GM13976 (cell line): ENCODE data around the gene LSM4.
"Not testable (repeated sequence)": the region's sequence is repeated elsewhere in the genome, so short reads cannot be mapped to it uniquely, and the experiment has no call there.

Experiments
- DNase-seq: peaks from one replicate; pipeline ENCODE4 v3.0.0; 2012; ENCODE audit warnings: low spot score
- in situ Hi-C: fragments of 300-500 bp; cut with MboI; formaldehyde crosslinking; loops from one replicate; pipeline ENCODE4 v1.12.0; 2022; ENCODE audit warnings: low sequenced_read_pairs, mixed read lengths, inconsistent platforms; ENCODE audit not compliant: unreplicated experiment
- TF ChIP-seq, protein P1 (sequence below): IDR thresholded peaks from 2 replicates; pipeline ENCODE4 v1.5.1; 2012; ENCODE audit warnings: borderline replicate concordance, mild to moderate bottlenecking; ENCODE audit not compliant: insufficient read depth; ENCODE audit errors: extremely low read depth, missing control alignments, control extremely low read depth

The LSM4 gene

DNA sequence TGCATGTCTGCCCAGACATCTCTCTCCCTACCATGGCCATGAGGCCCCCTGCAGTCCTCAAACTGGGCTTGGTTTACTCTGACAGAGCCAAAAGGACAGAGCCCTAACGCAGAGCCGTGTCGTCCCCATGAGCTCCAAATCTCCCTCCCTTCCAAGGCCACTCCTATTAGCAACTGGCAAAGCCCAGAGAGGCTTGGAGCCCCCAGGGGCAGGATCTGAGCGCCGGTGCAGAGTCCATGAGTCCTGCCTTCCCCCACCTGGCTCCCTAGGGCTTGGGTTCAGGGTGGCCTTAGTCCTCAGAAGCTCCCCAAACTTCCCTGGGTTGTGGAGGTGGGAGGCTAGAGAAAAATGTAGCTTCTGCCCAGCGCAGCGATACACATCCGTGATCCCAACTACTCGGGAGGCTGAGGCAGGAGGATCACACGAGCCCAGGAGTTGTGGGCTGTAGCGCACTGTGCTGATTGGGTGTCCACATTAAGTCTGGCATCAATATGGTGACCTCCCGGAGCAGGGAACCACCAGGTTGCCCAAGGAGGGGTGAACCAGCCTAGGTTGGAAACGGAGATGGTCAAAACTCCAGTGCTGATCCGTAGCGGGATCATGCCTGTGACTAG is 10.1 kb upstream of the LSM4 start:
- in situ Hi-C loops, result no loop called here
- TF ChIP-seq, protein P1, sequence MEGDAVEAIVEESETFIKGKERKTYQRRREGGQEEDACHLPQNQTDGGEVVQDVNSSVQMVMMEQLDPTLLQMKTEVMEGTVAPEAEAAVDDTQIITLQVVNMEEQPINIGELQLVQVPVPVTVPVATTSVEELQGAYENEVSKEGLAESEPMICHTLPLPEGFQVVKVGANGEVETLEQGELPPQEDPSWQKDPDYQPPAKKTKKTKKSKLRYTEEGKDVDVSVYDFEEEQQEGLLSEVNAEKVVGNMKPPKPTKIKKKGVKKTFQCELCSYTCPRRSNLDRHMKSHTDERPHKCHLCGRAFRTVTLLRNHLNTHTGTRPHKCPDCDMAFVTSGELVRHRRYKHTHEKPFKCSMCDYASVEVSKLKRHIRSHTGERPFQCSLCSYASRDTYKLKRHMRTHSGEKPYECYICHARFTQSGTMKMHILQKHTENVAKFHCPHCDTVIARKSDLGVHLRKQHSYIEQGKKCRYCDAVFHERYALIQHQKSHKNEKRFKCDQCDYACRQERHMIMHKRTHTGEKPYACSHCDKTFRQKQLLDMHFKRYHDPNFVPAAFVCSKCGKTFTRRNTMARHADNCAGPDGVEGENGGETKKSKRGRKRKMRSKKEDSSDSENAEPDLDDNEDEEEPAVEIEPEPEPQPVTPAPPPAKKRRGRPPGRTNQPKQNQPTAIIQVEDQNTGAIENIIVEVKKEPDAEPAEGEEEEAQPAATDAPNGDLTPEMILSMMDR, result no peak
- DNase-seq, result no peak

DNA sequence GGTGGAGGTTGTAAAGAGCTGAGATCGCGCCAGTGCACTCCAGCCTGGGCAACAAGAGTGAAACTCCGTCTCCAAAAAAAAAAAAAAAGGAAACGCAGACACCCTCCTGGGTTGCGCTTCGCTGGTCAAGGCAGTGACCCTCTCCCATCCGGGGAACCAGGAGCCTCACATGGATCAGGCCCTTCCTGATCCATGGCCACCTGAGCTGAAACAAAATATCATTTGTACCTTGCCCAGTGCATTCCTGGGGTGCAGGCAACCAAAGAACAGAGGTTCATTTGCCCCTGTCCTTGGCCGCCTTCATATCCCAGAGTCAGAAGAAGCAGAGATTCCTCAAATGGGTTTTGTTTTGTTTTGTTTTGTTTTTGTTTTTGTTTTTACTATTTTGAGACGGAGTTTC is 8.0 kb upstream of the LSM4 start:
- in situ Hi-C loops, result no loop called here
- TF ChIP-seq, protein P1, result no peak

DNA sequence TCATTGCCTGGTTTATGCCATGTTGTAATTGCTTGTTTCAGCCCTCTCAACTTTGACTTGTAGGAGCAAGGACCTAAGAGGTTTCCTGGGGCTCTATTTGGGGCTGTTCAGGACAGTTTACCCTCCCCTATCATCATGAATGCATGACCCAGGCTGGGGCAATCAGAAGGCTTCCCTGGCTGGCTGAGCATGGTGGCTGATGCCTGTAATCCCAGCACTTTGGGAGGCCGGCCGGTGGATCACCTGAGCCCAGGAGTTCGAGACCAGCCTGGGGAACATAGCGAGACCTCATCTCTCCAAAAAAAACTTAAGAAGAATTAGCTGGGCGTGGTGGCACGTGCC is 6.1 kb upstream of the LSM4 start:
- in situ Hi-C loops, result loop anchor here (5.0 kb wide), 1 partner anchor 52 kb away; no protein-coding TSS in a partner anchor
- TF ChIP-seq, protein P1, result no peak
- no peak for DNase-seq

More for the DNA sequence above, 8.0 kb upstream of the LSM4 start:
- DNase-seq, result no peak

DNA sequence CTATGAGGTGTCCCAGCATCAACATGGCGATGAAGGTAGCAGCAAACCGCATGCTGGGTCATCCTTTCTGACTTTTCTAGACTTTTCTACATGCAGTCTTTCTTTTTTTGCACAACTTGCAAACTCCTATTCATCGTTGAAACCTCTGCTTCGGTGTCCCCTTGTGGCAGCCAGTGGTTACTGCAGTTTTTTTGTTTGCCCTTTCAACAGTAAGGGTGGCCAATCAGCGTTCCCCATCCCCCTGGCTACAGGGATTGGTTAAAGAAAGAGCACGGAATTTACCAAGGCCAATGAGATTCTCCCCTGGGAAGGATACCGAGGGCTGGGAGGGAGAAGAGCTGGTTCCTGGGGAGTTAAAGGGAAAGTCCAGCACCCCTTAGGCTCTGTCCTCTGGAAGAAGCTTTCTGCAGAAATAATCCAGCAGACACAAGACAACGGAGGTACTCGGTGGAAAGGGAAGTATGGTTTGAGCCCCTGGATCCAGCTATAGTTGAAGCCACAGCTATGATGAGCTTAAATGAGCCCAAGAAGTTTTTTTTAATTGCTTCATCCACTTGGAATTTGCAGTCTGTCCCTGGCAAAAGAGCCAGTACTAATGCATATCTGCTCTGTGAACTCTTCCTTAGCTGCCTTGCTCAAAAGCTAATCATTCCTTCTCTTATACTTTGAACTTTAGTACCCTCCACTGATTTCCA is 5.6 kb upstream of the LSM4 start:
- in situ Hi-C loops, result loop anchor here (5.0 kb wide), 1 partner anchor 51 kb away; no protein-coding TSS in a partner anchor
- TF ChIP-seq, protein P1, result peak; percentile 77
- DNase-seq, result peak; percentile 95

DNA sequence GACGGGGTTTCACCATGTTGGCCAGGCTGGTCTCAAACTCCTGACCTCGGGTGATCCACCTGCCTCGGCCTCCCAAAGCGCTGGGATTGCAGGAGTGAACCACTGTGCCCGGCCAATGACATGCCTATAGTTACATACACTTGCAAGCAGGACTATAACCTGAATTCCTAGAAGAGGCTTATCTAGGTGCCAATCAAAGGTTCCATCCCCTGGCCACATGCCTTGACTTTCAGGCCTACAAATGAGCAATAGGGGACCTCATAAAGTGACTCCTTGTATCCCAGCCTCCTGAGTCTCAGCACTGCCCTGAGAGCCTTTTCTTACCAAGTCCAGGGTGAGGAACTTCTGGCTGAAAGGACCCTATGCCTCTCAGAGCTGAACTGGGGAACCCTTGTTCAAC is 3.9 kb upstream of the LSM4 start:
- in situ Hi-C loops, result loop anchor here (5.0 kb wide), 1 partner anchor 49 kb away; no protein-coding TSS in a partner anchor
- DNase-seq, result no peak
- TF ChIP-seq, protein P1, result no peak

DNA sequence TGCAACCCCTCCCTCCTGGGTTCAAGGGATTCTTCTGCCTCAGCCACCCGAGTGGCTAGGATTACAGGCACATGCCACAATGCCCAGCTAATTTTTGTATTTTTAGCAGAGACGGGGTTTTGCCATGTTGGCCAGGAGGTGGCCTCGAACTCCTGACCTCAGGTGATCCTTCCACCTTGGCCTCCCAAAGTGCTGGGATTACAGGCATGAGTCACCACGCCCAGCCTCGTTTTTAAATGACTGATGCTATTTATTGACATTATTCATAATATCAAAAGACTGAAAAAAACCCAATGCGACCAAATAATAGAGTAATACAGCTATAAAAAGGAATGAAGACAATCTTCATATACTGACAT is 1.5 kb upstream of the LSM4 start:
- DNase-seq, in situ Hi-C loops: not testable (repeated sequence)

DNA sequence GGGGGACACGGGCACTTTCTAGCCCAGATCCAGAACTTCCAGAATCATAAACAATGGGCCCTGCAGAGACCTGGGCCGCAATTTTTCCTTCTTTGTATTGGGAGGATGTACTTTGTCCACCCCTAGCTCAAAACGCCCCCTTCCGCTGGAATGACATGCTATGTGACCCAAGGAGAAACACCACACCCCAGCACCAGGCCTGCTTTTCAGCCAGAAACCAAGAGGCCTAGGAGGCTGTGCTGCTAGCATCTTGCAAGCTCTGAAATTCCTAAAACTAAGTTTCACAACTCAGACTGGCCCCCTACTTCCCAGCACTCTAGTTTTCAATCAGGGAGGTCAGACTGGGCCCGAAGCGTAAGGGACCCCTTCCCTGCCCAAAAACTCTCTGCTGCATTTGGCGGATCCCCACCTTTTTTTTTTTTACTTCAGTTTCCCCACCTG is 538 bp downstream of the LSM4 start:
- peak; percentile 60 for DNase-seq
- in situ Hi-C loops, result no loop called here
- TF ChIP-seq, protein P1, result peak; percentile 20
